HCT116 (cell line): ENCODE data around the gene CYSTM1. TPM values are rescaled to one million over a fixed set of nuclear protein-coding genes. Genes with fewer than 3 reads are reported as not detected.

ENCODE experiments used
- ATAC-seq: fragments of 200-7000 bp; cut with Tn5 transposase; 2 replicates; pipeline ENCODE4 v1.9.1; 2020; ENCODE audit warnings: mild to moderate bottlenecking, moderate library complexity
- BruUV-seq: library from RNA; stranded (reverse); fragments of 400-500 nt; replicated peaks from 2 replicates; lab custom pipeline; 2021; lab: Mats Ljungman, UMichigan
- CTCF ChIA-PET: fragments of 300-600 bp; sonication (Branson Sonifier 250); formaldehyde crosslinking; loops from one replicate; lab custom pipeline; 2021; ENCODE audit warnings: antibody characterized with exemption; lab: Charles Lee
- POLR2A ChIA-PET: fragments of 300-600, 350-600 bp; sonication (Branson Sonifier 250); formaldehyde crosslinking; loops from one replicate; lab custom pipeline; 2021; ENCODE audit warnings: antibody characterized with exemption; lab: Charles Lee
- RAD21 ChIA-PET, 2 experiments: fragments of 300-600 bp; sonication (Branson Sonifier 250); formaldehyde crosslinking; loops; one replicate each; lab custom pipeline; 2023; ENCODE audit warnings: low total read pairs in 2 of 2; ENCODE audit not compliant: uncharacterized antibody in 2 of 2, unreplicated experiment in 2 of 2, low non-redundant PET in 1 of 2; lab: Charles Lee
- DNase-seq: peaks from one replicate; pipeline ENCODE4 v3.0.0-alpha.2; 2010; ENCODE audit warnings: low read depth, low spot score
- H2AFZ ChIP-seq: fragments of 200-600 bp; shearing (Covaris generic), sonication (generic); 2 replicates; pipeline ENCODE4 v1.6.1; 2017; ENCODE audit warnings: low read depth, mixed run types, mixed read lengths, antibody characterized with exemption, low read length; ENCODE audit not compliant: poor library complexity, severe bottlenecking
- H3K27ac ChIP-seq: 2 replicates; pipeline ENCODE4 v1.5.1; 2012; ENCODE audit warnings: low read depth, low read length
- H3K27me3 ChIP-seq: fragments of 200-600 bp; sonication (generic); 2 replicates; pipeline ENCODE4 v1.6.1; 2016; ENCODE audit warnings: mixed run types, low read length, mixed read lengths; ENCODE audit not compliant: insufficient read depth
- H3K36me3 ChIP-seq, 2 experiments: fragments of 200-500 bp in 1 of 2; fragments of 200-600 bp in 1 of 2; sonication (Bioruptor generic) in 1 of 2; sonication (generic) in 1 of 2; 2 replicates each; pipeline versions ENCODE4 v1.5.1 to v1.6.1; 2014 to 2016; ENCODE audit warnings: low read length in 2 of 2, inconsistent platforms in 1 of 2, mixed read lengths in 1 of 2, mixed run types in 1 of 2; ENCODE audit not compliant: insufficient read depth in 2 of 2, control insufficient read depth in 1 of 2
- H3K4me1 ChIP-seq, 2 experiments: fragments of 200-600 bp in 1 of 2; sonication (generic) in 1 of 2; 2 replicates each; pipeline versions ENCODE4 v1.5.1 to v1.6.1; 2012 to 2017; ENCODE audit warnings: low read length in 2 of 2, inconsistent platforms in 1 of 2, mild to moderate bottlenecking in 1 of 2, mixed read lengths in 1 of 2, mixed run types in 1 of 2, moderate library complexity in 1 of 2; ENCODE audit not compliant: insufficient read depth in 2 of 2, control insufficient read depth in 1 of 2
- H3K4me2 ChIP-seq: fragments of 200-600 bp; sonication (generic); 2 replicates; pipeline ENCODE4 v1.6.1; 2017; ENCODE audit warnings: mixed run types, low read length, mixed read lengths
- H3K4me3 ChIP-seq, 2 experiments: fragments of 200-600 bp in 1 of 2; sonication (generic) in 1 of 2; replicated peaks in 1 of 2; 2 replicates each; pipeline ENCODE4 v1.5.1; 2011 to 2016; ENCODE audit warnings: low read length in 2 of 2, control low read depth in 1 of 2, low read depth in 1 of 2, mild to moderate bottlenecking in 1 of 2, mixed read lengths in 1 of 2, mixed run types in 1 of 2
- H3K79me2 ChIP-seq: fragments of 200-600 bp; sonication (generic); 2 replicates; pipeline ENCODE4 v1.6.1; 2017; ENCODE audit warnings: mild to moderate bottlenecking, mixed run types, low read length, moderate library complexity, mixed read lengths; ENCODE audit not compliant: insufficient read depth
- H3K9ac ChIP-seq: fragments of 200-600 bp; sonication (generic); 2 replicates; pipeline ENCODE4 v1.6.1; 2016; ENCODE audit warnings: low read length, mixed read lengths
- H3K9me2 ChIP-seq: fragments of 200-600 bp; sonication (generic), shearing (Covaris generic); 2 replicates; pipeline ENCODE4 v1.6.1; 2017; ENCODE audit warnings: mixed run types, mild to moderate bottlenecking, moderate library complexity; ENCODE audit not compliant: insufficient read depth
- H3K9me3 ChIP-seq, 2 experiments: fragments of 200-500 bp in 1 of 2; fragments of 200-600 bp in 1 of 2; sonication (Bioruptor generic) in 1 of 2; sonication (generic) in 1 of 2; 2 replicates each; pipeline ENCODE4 v1.6.1; 2014 to 2017; ENCODE audit warnings: low read length in 2 of 2, mixed read lengths in 2 of 2, inconsistent platforms in 1 of 2, low read depth in 1 of 2, mild to moderate bottlenecking in 1 of 2, mixed run types in 1 of 2, moderate library complexity in 1 of 2; ENCODE audit not compliant: control insufficient read depth in 1 of 2, insufficient read depth in 1 of 2
- H4K20me1 ChIP-seq: fragments of 200-600 bp; sonication (generic), shearing (Covaris generic); 2 replicates; pipeline ENCODE4 v1.6.1; 2017; ENCODE audit warnings: mixed run types, mild to moderate bottlenecking, moderate library complexity; ENCODE audit not compliant: insufficient read depth
- CBX3 ChIP-seq: IDR thresholded peaks from 2 replicates; pipeline ENCODE4 v1.6.1; 2012; ENCODE audit warnings: low read depth
- CEBPB ChIP-seq: IDR thresholded peaks from 2 replicates; pipeline ENCODE4 v1.6.1; 2012; ENCODE audit warnings: low read depth
- EZH2phosphoT487 ChIP-seq: fragments of 200-600 bp; IDR thresholded peaks from 2 replicates; pipeline ENCODE4 v1.6.1; 2018; ENCODE audit warnings: antibody characterized with exemption, borderline replicate concordance
- JUND ChIP-seq: IDR thresholded peaks from 2 replicates; pipeline ENCODE4 v1.6.1; 2012
- MAX ChIP-seq: IDR thresholded peaks from 2 replicates; pipeline ENCODE4 v1.6.1; 2012
- POLR2A ChIP-seq: IDR thresholded peaks from 2 replicates; pipeline ENCODE4 v1.7.0; 2011; ENCODE audit warnings: borderline replicate concordance; ENCODE audit not compliant: insufficient read depth, insufficient read length; ENCODE audit errors: extremely low read depth
- POLR2AphosphoS5 ChIP-seq: IDR thresholded peaks from 2 replicates; pipeline ENCODE4 v1.6.1; 2011; ENCODE audit warnings: mild to moderate bottlenecking, low read depth, low read length, moderate library complexity
- YY1 ChIP-seq: IDR thresholded peaks from 2 replicates; pipeline ENCODE4 v1.6.1; 2011; ENCODE audit warnings: low read length, low read depth, moderate library complexity, mild to moderate bottlenecking; ENCODE audit not compliant: insufficient replicate concordance; ENCODE audit errors: extremely low read depth
- ZBTB33 ChIP-seq: IDR thresholded peaks from 2 replicates; pipeline ENCODE4 v1.6.1; 2011; ENCODE audit warnings: mild to moderate bottlenecking, low read length, moderate library complexity; ENCODE audit not compliant: insufficient replicate concordance; ENCODE audit errors: extremely low read depth
- intact Hi-C: fragments of 100-400 bp; cut with micrococcal nuclease; formaldehyde crosslinking; loops from 2 replicates; pipeline ENCODE4 v1.10.0; 2022
- total RNA-seq: library from RNA; stranded (reverse); gene quantifications from one replicate; pipeline ENCODE4 v1.2.1, GENCODE V29; 2021; ENCODE audit not compliant: unreplicated experiment

CYSTM1 gene
- total RNA-seq, 1 experiment from 2014 or later = 56.0 TPM

GRCh38 chr5:140142246-140142645 lies 32.7 kb upstream of the CYSTM1 start:
- Histone ChIP-seq H4K20me1 (no peaks in the 10 kb centered on the region), H3K79me2 (no peaks in the 10 kb centered on the region; the same call in 1 of the 2 replicates), H3K4me2 (no peak overlapping the region), H3K9me3 (no peaks in the 10 kb centered on the region), H3K36me3 (no peaks in the 10 kb centered on the region), H2AFZ (no peak overlapping the region), H3K27ac (no peak overlapping the region), H3K4me1 (peaks cover 4 to 14% of the 10 kb centered on the region in 2 experiments; a peak in 3 of 4 replicates), H3K27me3 (no peaks in the 10 kb centered on the region), H3K4me3 (no peak overlapping the region), H3K9me2 (no peaks in the 10 kb centered on the region), H3K9ac (no peak overlapping the region)
- ChIA-PET RAD21 (no interaction called here), POLR2A (no interaction called here), CTCF (interaction anchor here (4.1 kb wide), 1 partner anchor 68 kb away, joined by 39 read pairs; no protein-coding TSS in a partner anchor)
- no peak for TF ChIP-seq POLR2A
- no peak for TF ChIP-seq JUND
- no peak for TF ChIP-seq EZH2phosphoT487
- TF ChIP-seq POLR2AphosphoS5 = no peak
- no peak for TF ChIP-seq YY1
- TF ChIP-seq CBX3 = no peak
- no peak for TF ChIP-seq ZBTB33
- no peak for TF ChIP-seq MAX
- no peak for DNase-seq
- no peak for ATAC-seq
- no TSS peak for BruUV-seq
- intact Hi-C loops = no loop called here

GRCh38 chr5:140142856-140143255 lies 32.1 kb upstream of the CYSTM1 start:
- BruUV-seq = no TSS peak
- Histone ChIP-seq H4K20me1 (no peaks in the 10 kb centered on the region), H3K4me2 (no peak overlapping the region), H3K9me3 (no peaks in the 10 kb centered on the region), H3K9me2 (no peaks in the 10 kb centered on the region), H3K79me2 (no peaks in the 10 kb centered on the region; the same call in 1 of the 2 replicates), H3K36me3 (no peaks in the 10 kb centered on the region), H2AFZ (no peak overlapping the region), H3K27ac (no peak overlapping the region), H3K4me3 (no peak overlapping the region), H3K27me3 (no peaks in the 10 kb centered on the region), H3K9ac (no peak overlapping the region), H3K4me1 (peaks cover 4 to 14% of the 10 kb centered on the region in 2 experiments; a peak in 3 of 4 replicates)
- CTCF ChIA-PET = interaction anchor here (1.4 to 4.1 kb wide), 3 partner anchors 10 to 68 kb away, joined by 3 to 39 read pairs (median 20); no protein-coding TSS in a partner anchor
- intact Hi-C loops = no loop called here
- RAD21 ChIA-PET = no interaction called here
- DNase-seq (no peak), ATAC-seq (no peak)
- POLR2A ChIA-PET = no interaction called here
- TF ChIP-seq POLR2AphosphoS5 (no peak), CEBPB (no peak)
